HFF-Myc (cell line): Measurements from ENCODE around the gene ZNF319.

ENCODE experiments used
- DNase-seq: peaks from one replicate; pipeline ENCODE4 v3.0.0-alpha.2; 2011; ENCODE audit warnings: low read depth; ENCODE audit errors: extremely low read depth
- H3K4me3 ChIP-seq: replicated peaks from 2 replicates; pipeline ENCODE4 v1.5.1; 2011; ENCODE audit warnings: low read depth, mild to moderate bottlenecking, control low read depth, low read length
- TF ChIP-seq, protein P1 (sequence below): IDR thresholded peaks from 2 replicates; pipeline ENCODE4 v1.5.1; 2012; ENCODE audit warnings: mild to moderate bottlenecking, low read depth, low read length, control low read depth; ENCODE audit errors: missing control alignments

ZNF319 gene

DNA sequence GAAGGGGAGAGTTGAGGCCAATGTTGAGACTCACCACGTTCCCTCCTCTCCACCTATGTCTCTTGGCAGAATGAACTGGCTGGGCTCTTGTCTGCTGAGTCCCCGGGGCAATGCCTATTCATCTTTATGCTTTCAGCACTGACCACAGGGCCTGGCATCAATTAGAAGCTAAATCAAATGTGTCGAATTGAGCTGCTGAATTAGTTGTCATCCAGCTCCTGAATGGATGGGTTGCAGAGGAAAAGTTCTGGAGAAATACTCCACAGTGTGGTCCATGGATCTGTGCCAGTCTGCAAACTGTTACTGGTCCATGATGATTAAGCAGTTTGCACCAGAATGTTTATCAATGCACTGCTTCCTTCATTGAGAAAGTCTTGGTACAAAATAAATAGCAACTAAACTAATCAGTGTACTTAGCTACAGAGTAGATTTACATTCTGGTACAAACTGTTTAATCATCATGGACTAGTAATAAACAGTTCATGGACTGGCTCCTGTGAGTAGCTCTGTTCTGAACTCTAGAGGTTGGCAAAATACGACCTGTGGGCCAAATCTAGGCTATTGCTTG is 34.2 kb downstream of the ZNF319 start:
- no peak for DNase-seq

GRCh38 chr16:57964157-57964700 is 36.2 kb downstream of the ZNF319 start:
- DNase-seq, result no peak
- H3K4me3 ChIP-seq, result no peak overlapping the region
- TF ChIP-seq, protein P1, sequence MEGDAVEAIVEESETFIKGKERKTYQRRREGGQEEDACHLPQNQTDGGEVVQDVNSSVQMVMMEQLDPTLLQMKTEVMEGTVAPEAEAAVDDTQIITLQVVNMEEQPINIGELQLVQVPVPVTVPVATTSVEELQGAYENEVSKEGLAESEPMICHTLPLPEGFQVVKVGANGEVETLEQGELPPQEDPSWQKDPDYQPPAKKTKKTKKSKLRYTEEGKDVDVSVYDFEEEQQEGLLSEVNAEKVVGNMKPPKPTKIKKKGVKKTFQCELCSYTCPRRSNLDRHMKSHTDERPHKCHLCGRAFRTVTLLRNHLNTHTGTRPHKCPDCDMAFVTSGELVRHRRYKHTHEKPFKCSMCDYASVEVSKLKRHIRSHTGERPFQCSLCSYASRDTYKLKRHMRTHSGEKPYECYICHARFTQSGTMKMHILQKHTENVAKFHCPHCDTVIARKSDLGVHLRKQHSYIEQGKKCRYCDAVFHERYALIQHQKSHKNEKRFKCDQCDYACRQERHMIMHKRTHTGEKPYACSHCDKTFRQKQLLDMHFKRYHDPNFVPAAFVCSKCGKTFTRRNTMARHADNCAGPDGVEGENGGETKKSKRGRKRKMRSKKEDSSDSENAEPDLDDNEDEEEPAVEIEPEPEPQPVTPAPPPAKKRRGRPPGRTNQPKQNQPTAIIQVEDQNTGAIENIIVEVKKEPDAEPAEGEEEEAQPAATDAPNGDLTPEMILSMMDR, result no peak

More for the DNA sequence above, 34.2 kb downstream of the ZNF319 start:
- H3K4me3 ChIP-seq, result no peak overlapping the region
- TF ChIP-seq, protein P1, result no peak

DNA sequence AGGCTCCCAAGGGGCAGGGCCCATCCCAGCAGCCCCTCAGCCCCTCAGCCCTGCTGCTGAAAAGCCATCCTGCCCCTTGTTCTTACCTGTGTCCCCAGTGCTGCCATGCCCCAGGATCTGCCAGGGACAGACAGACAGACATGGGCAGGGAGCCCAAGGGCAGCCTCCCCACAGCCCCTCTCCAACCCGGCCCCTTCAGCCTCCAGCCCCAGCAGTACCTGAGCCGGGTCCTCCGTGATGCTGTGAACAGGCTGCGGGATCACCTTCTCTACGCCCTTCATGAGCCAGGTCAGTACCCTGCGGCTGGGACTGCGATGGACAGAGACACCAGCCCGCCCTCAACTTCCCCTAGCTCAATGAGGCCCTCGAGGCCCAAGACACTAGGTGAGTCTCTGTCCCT is 37.7 kb downstream of the ZNF319 start:
- no peak overlapping the region for H3K4me3 ChIP-seq
- no peak for DNase-seq
- TF ChIP-seq, protein P1, result no peak

DNA sequence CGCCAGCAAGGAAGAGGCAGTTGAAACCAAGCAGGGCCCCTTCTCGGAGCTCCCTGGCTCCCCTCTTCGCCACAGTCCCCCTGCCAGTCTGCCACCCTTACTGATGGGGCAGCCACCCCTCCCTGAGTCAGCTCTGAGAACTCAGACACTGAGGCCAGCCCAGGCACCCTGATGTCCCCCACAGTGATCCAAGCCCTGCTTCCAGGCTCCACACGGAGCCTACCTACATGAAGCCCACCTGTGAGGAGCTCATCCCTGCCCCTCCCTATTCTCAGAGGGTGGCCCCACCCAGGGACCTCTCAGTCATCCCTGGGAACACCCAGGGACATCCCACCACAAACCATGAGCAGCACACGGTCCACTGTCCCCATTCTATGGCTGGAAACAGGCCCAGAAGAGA is 38.4 kb downstream of the ZNF319 start:
- TF ChIP-seq, protein P1, result no peak
- no peak for DNase-seq
- no peak overlapping the region for H3K4me3 ChIP-seq

GRCh38 chr16:57961538-57961937 is 38.9 kb downstream of the ZNF319 start:
- no peak overlapping the region for H3K4me3 ChIP-seq
- DNase-seq, result no peak
- TF ChIP-seq, protein P1, result no peak

DNA sequence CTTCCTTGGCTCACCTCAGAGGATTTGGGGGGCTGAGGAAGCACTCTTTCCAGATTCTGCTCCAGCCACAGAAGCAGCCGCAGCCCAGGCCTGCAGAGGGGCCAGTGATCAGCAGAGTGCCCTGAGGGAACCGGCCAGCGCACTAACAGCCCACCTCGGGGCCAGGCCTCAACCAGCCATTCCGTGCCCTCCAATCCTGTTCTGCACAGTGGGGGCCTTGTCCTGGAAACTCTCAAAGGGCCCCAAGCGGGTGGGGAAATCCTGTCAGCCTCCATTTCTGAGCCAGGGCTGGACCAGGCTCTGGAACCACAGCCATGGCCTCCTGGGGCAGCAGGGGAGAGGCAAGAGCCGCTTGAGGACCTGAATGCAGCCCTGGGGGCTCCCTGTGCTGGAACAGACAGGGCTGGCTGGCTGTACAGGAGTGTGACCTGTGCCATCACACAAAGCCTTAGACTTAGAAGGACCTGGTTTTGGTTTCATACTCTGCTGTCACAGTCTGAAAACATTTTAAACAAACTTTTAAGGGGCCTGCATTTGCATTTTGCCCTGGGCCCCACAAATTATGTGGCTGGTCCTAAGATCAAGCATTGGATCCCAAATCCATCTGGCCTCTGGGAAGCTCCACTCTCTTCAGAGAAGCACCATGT is 39.5 kb downstream of the ZNF319 start:
- TF ChIP-seq, protein P1, result no peak
- DNase-seq, result no peak

More for the DNA sequence above, 39.5 kb downstream of the ZNF319 start:
- H3K4me3 ChIP-seq, result no peak overlapping the region
